Activated T-cell treated with anti-CD3 and anti-CD28 coated beads for 4 hours (primary cell): ENCODE measurements around the gene HINT3.
A peak's percentile ranks its signal among the peaks of the same experiment; 100 is the strongest.
"Not testable (repeated sequence)": the region's sequence is repeated elsewhere in the genome, so short reads cannot be mapped to it uniquely, and the experiment has no call there.

Experiments
- DNase-seq: peaks from one replicate; pipeline ENCODE4 v3.0.0-alpha.2; 2020

HINT3 gene

GRCh38 chr6:125956506-125957390 lies at the start of gene HINT3:
Gene HINT3, plus strand, starts transcription at chr6:125956770. Its CDS starts 208 bp downstream, at chr6:125956978.
- peak; percentile 97 for DNase-seq

DNA sequence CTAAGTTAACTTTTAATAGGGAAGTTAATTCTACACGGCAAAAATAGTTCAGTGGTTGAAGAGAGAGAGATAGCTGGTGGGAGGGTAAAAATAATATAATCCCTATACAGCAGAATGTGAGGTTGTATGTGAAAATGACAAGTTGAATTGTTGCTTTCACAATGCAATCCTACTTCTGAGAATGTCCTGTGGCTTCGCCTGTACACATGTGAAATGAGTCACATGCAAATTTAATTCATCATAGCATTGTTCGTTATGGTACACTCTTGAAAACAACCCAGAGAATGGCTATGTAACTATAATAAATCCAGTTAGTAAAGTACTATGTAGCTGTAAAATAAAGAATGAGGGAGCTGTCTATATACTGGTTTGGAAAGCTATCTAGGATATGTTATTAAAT lies 46.0 kb upstream of the HINT3 start:
- DNase-seq = no peak

- DNase-seq = not testable (repeated sequence)
Observed at GRCh38 chr6:125911051-125911451, 45.5 kb upstream of the HINT3 start.

DNA sequence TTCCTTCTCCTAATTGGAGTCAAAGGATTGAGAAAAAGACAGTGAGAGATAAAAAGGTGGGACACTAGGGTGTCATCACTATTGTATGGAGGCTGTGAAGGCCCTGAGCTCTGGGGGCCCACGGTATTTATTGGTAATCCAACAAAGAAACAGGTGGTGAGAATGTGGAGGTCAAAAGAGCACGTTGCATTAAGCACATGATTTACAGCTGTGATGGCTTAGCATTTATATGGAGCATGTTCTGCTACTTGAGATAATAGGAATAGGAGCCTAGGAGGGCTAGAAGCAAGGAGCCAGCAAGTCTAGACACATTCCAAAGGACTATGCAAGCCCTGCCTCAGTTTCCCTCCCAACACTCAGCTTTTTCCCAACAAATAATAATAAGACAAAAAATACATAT lies 44.1 kb upstream of the HINT3 start:
- not testable (repeated sequence) for DNase-seq

GRCh38 chr6:125913145-125913544 lies 43.4 kb upstream of the HINT3 start:
- no peak for DNase-seq

GRCh38 chr6:125913864-125914351 lies 42.7 kb upstream of the HINT3 start:
- DNase-seq = no peak

GRCh38 chr6:125918230-125918629 lies 38.3 kb upstream of the HINT3 start:
- no peak for DNase-seq

DNA sequence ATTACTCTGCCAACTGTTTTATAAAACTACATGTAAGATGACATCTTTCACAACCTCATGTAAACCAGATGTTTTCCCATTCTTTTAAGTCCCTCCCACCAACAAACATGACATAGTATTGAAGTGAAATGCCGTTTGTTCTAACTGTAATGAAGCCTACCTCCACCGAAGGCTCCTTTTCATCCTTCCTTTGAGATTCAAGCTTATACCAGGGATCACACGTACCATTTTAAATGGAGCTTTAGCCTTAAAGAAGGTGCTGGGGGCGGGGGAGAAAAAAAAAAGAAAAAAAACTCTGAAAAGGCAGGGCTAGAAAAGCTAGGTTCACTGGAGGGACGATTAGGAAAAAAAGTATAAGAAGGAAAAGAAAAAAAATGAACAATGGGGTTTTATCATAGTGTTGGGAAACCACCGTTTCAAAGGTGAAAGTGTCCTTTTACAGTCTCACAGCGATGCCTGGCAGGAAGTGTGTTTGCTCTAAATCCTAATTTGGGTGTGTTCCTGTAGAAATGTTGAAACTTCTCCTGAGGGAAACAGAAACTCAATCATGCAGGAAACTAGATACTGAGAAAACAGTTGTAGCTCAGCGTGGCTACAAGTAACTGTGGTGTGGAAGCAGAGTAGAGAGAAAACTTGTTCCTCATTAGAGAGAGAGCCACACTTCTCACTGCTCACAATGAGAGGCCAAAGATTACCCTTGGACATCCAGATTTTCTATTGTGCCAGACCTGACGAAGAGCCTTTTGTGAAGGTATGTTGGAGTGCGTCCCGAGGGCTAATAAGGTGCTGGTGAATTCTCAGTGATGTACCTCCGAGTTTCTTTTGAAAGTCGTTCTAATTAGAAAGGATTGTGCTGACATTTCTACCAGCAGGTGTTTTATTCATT lies 37.6 kb upstream of the HINT3 start:
- peak; percentile 19 for DNase-seq

DNA sequence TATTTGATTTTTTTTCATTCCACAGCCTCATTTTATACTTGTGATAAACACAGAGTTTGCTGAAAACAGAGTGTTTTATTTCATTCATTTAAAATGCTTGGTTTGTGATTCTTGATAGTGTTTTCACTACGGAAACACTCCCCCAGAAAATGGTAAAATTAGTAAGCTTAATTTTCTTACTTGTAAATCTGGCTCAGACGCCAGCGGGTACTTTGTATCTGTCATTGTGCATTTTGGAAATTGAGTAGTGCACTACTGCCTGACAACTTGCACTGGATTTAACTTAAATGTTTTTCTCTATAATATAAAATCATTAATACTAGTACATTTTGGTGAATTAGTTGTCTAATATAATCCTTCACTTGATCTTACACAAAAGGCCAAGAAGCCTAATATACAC lies 37.0 kb upstream of the HINT3 start:
- no peak for DNase-seq

DNA sequence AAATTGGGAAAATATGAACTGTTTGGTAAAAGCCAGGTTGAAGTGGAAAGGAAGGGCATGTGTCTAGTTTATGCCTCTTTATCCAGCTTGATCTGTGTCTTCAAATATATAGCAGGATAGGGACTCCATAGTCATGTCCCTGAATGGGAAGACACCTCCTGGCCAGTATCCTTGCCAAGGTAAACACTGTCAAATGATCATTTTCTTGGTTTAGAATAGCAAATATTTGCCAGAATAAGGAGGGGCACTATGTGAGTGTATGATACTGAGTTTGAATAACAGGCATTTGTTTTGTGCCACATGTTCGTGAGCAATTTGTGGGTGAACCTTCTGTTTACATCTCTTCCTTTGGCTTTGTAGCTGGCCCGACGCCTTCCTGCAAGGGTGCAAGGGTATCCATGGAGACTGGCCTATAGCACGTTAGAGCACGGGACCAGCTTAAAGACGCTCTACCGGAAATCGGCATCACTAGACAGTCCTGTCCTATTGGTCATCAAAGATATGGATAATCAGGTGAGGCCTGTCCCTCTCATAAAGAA lies 34.2 kb upstream of the HINT3 start:
- DNase-seq = no peak

GRCh38 chr6:125923366-125923877 lies 33.1 kb upstream of the HINT3 start:
- DNase-seq = no peak

GRCh38 chr6:125924169-125924568 lies 32.4 kb upstream of the HINT3 start:
- no peak for DNase-seq

DNA sequence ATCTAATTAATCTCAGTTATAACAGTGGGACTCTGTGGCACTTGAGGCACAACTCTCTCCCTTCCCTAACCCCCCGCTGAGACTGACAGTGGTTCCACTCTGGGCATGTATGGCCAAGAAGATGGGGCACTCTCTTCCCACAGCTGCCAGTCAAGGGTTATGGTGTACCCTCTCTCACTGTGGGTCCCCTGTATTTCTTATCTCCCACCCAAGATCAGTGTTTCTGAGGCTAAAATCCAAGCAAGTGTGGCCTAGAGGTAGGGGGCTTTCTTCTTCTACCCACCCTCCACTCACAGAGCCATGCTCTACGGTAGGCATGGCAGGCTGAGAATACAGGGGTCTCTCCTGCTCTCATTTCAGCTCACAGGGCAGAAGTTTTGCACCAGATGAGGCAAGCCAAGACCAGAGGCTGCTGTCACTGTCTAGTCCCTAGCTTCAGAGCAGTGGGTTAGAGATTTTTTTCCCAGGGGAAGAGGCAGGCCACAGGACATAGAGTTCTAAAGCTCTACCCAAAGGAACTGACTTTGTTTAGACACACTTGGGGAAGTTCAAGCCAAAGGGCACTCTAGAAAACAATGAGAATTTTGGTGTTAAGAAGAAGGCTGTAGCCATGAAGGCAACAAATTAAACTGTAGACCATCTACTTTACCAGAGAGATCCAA lies 31.7 kb upstream of the HINT3 start:
- no peak for DNase-seq

DNA sequence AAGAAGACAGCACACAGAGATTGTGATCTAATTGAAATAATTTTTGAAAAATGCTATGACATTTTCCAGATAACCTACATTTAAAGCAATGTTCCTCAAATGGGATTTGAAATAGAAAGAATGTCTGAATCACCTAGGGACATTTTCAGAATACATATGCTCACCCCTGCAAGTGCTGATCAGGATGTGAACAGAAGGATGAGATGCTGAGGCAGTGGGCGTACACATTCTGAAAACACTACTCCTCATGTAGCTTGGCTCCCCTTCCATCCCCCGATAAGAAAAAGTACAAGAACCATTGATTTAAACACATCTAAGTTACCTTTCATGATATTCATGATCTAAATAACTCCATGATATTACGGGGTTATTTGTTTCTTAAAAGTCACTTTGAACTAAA lies 29.9 kb upstream of the HINT3 start:
- DNase-seq = no peak

DNA sequence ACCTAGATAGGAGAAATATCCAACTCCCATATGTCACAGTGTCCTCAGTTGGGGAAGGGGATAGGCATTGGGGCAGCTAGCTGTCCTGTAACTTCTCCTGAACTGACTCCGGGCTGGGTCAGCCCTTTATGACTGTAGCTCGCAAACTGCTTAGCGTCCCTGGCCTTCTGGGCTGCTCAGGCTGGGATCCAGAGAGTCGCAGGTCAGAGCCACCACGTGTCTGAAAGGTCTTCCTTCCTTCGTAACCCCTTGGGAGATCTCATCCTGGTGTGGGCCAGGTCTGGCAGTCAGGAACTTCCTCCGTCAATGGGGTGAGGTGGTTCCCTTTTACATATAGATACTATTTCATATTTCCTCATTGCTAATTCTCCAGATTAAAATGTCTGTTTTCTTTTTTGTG lies 28.8 kb upstream of the HINT3 start:
- DNase-seq = no peak

GRCh38 chr6:125930765-125931418 lies 25.7 kb upstream of the HINT3 start:
- DNase-seq = no peak

DNA sequence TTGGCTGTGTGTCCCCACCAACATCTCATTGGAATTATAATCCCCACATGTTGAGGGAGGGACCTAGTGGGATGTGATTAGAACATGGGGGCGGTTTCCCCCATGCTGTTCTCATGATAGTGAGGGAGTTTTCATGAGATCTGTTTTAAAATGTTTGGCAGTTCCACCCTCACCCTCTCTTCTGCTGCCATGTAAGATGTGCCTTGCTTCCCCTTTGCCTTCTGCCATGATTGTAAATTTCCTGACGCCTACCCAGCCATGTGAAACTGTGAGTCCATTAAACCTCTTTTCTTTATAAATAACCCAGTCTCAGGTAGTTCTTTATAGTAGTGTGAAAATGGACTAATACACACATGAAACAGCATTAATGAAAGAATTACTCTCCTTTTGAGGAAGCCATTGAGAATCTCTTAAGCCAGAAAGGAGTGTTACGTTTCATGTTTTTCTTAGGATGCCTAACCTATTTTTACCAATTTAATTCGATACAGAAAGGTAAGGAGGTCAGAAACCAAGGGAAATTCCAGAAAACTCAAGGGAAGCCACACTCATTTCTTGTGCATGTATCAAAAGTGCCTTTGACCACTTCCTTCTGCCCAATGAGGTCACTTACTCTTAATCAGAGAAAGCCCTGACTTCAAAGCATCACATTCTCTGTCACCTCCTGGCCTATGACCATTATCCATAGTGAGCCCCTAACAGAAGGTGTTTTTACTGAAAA lies 24.7 kb upstream of the HINT3 start:
- no peak for DNase-seq

- DNase-seq = no peak
Observed at GRCh38 chr6:125932451-125932795, 24.1 kb upstream of the HINT3 start.

GRCh38 chr6:125935520-125935919 lies 21.1 kb upstream of the HINT3 start:
- not testable (repeated sequence) for DNase-seq

DNA sequence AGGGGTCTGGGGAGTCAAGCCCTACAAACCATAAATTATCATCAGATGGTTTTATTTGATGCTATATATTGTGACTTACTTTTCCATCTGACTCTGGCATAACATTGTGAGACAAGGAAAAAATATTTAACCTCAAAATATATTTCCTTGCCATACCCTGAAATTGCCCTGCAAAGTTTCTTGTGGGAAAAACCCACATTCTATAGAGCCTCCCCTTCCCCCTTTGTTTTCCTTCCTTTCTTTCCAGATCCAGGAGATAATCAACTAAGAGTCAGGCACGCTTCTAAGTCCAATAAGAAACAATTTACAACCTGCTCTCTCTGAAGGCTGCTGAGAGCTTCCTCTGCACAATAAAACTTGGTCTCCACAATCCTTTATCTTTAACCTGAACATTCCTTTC lies 17.5 kb upstream of the HINT3 start:
- no peak for DNase-seq

GRCh38 chr6:125939791-125940190 lies 16.8 kb upstream of the HINT3 start:
- no peak for DNase-seq
